Measurements from ENCODE around the gene TRDN. TPM values are rescaled to one million over a fixed set of nuclear protein-coding genes. Genes with fewer than 3 reads are reported as not detected.

The TRDN gene
- total and polyA plus RNA-seq, 3 experiments from 2014 or later: not detected

DNA sequence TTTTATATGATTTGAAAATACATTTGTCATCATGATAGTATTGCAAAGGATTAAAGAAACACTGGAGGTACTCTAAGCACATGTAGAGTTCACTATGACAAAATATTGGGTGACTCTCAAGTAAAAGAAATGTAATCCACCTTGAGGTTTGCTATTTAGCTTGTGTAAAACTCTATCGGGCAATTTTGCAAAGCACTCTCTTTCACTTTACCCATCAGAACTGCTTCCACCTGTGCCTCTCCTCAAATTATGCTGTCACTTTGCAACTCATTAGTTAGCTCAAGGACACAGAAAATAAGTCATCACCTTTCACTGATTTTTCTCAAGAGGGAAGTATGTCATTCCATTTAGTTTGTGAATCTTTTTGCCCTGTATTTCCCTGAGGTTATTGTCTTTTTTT, 14.0 kb downstream of the TRDN start:
- H3K27me3 ChIP-seq (ENCODE audit: insufficient read depth, low read length, poor library complexity, severe bottlenecking): no peaks in the 10 kb centered on the region
- no peak overlapping the region for H3K27ac ChIP-seq (ENCODE audit: low read depth, low read length)
- peaks cover 0 to 7% (median 2%) of the 10 kb centered on the region in 5 donors for H3K9me3 Mint-ChIP-seq

DNA sequence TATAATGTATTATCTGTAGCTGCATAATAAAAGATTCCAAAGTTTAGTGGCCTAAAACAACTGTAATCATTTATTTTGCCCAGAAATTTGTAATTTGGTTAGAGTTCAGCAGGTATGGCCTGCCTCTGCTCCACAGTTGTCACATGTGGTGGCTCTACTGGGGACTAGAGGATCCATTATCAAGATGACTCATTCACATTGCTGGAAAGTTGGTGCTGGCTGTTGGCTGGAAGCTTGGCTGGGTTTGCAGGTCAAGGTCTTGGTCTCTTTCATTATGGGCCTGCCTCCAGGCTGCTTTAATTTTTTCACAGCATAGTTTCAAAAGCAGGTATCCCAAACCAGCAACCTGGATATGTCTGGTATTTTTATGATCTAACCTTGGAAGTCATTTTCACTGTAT, 17.6 kb downstream of the TRDN start:
- no peak for DNase-seq
- Histone ChIP-seq H3K9me3 (ENCODE audit: low read length) (no peaks in the 10 kb centered on the region), H3K27me3 (ENCODE audit: insufficient read depth, low read length, poor library complexity, severe bottlenecking) (no peaks in the 10 kb centered on the region), H3K4me3 (ENCODE audit: low read length) (no peak overlapping the region), H3K27ac (ENCODE audit: low read depth, low read length) (no peak overlapping the region), H3K36me3 (ENCODE audit: insufficient read depth, low read length) (no peaks in the 10 kb centered on the region), H3K4me1 (ENCODE audit: insufficient read depth, low read length) (no peaks in the 10 kb centered on the region)
- POLR2A ChIA-PET: no interaction called here
- no peak overlapping the region for H3K27ac Mint-ChIP-seq
- peaks cover 0 to 14% (median 2%) of the 10 kb centered on the region in 5 donors for H3K9me3 Mint-ChIP-seq
- CTCF ChIA-PET: no interaction called here
- no peaks in the 10 kb centered on the region for H3K4me1 Mint-ChIP-seq
- H3K4me3 Mint-ChIP-seq: no peak overlapping the region
- no peaks in the 10 kb centered on the region for H3K36me3 Mint-ChIP-seq
- H3K27me3 Mint-ChIP-seq: peaks cover 0 to 1% of the 10 kb centered on the region in 2 donors

More for the DNA sequence above, 14.0 kb downstream of the TRDN start:
- H3K27me3 Mint-ChIP-seq: no peaks in the 10 kb centered on the region
- H3K27ac Mint-ChIP-seq: no peak overlapping the region
- ChIA-PET CTCF (no interaction called here), POLR2A (no interaction called here)
- Histone ChIP-seq H3K36me3 (ENCODE audit: insufficient read depth, low read length) (no peaks in the 10 kb centered on the region), H3K4me1 (ENCODE audit: insufficient read depth, low read length) (no peaks in the 10 kb centered on the region), H3K9me3 (ENCODE audit: low read length) (no peaks in the 10 kb centered on the region), H3K4me3 (ENCODE audit: low read length) (no peak overlapping the region)
- no peak overlapping the region for H3K4me3 Mint-ChIP-seq
- no peak for DNase-seq
- no peaks in the 10 kb centered on the region for H3K36me3 Mint-ChIP-seq
- H3K4me1 Mint-ChIP-seq: no peaks in the 10 kb centered on the region

DNA sequence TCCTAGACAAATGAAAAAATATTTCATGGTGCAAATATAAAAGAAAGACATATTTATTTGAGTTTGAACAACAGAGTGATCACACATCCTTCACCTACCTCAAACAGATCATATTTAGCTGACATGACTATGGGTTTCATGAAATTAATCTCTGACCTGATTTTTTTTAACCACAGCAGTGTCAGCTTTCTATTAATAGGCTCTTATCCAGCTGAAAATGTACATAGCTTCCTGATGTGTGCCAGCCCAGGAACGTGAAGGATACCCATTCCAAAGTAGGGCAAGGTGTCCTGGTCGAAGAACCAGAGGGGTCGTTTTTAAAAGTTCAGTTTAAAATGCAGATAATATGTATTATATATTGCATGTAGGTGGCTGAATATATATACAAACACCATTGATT, 19.8 kb downstream of the TRDN start:
- peaks cover 0 to 7% (median 2%) of the 10 kb centered on the region in 5 donors for H3K9me3 Mint-ChIP-seq
- ChIA-PET POLR2A (no interaction called here), CTCF (no interaction called here)
- Histone ChIP-seq H3K27me3 (ENCODE audit: insufficient read depth, low read length, poor library complexity, severe bottlenecking) (no peaks in the 10 kb centered on the region), H3K36me3 (ENCODE audit: insufficient read depth, low read length) (no peaks in the 10 kb centered on the region), H3K27ac (ENCODE audit: low read depth, low read length) (no peak overlapping the region), H3K4me3 (ENCODE audit: low read length) (no peak overlapping the region), H3K9me3 (ENCODE audit: low read length) (no peaks in the 10 kb centered on the region), H3K4me1 (ENCODE audit: insufficient read depth, low read length) (no peaks in the 10 kb centered on the region)
- H3K4me1 Mint-ChIP-seq: no peaks in the 10 kb centered on the region
- H3K27me3 Mint-ChIP-seq: peaks cover 0 to 1% of the 10 kb centered on the region in 2 donors
- H3K36me3 Mint-ChIP-seq: no peaks in the 10 kb centered on the region
- no peak overlapping the region for H3K27ac Mint-ChIP-seq
- DNase-seq: no peak
- H3K4me3 Mint-ChIP-seq: no peak overlapping the region

DNA sequence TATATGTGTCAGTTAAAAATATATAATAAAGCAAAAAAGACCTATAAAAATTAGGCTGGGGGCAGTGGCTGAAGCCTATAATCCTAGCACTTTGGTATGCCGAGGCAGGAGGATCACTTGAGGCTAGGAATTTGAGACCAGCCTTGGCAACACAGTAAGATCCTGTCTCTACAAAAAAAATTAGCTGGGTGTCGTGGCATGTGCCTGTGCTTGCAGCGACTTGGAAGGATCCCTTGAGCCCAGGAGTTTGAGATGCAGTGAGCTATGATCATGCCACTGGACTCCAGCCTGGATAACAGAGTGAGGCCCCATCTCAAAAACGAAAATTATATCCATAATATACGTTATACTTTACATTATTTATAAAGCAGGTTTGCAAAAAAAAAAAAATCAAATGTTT, 20.7 kb downstream of the TRDN start:
- H3K27ac ChIP-seq (ENCODE audit: low read depth, low read length): no peak overlapping the region
- ChIA-PET POLR2A (no interaction called here), CTCF (no interaction called here)
- Mint-ChIP-seq H3K27me3 (peaks cover 0 to 1% of the 10 kb centered on the region in 2 donors), H3K9me3 (peaks cover 0 to 7% (median 2%) of the 10 kb centered on the region in 5 donors), H3K36me3 (no peaks in the 10 kb centered on the region), H3K4me1 (no peaks in the 10 kb centered on the region), H3K27ac (no peak overlapping the region), H3K4me3 (no peak overlapping the region)
- H3K4me1 ChIP-seq (ENCODE audit: insufficient read depth, low read length): no peaks in the 10 kb centered on the region
- H3K9me3 ChIP-seq (ENCODE audit: low read length): no peaks in the 10 kb centered on the region
- H3K4me3 ChIP-seq (ENCODE audit: low read length): no peak overlapping the region
- H3K36me3 ChIP-seq (ENCODE audit: insufficient read depth, low read length): no peaks in the 10 kb centered on the region
- no peaks in the 10 kb centered on the region for H3K27me3 ChIP-seq (ENCODE audit: insufficient read depth, low read length, poor library complexity, severe bottlenecking)
- no peak for DNase-seq

DNA sequence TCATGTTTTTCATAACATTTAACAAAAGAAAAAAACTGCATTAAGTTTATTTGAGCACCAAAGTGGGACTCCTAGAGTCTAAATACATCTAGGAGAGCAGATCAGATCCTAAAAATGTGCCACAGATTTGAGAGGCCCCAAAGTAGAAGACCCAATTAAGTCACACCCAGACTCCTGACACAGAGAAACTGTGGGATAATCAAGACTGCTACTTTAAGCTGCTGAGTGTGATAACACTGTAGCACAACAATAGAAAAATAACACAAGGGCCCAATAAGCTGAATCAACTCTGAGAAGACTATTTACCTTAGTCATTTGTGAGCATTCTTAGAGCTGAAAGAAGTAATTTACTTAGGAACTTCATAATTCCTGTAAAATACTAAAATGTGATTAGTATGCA, 26.0 kb downstream of the TRDN start:
- H3K27ac ChIP-seq (ENCODE audit: low read depth, low read length): no peak overlapping the region
- no peaks in the 10 kb centered on the region for H3K36me3 Mint-ChIP-seq
- H3K4me3 Mint-ChIP-seq: no peak overlapping the region
- no peaks in the 10 kb centered on the region for H3K4me1 ChIP-seq (ENCODE audit: insufficient read depth, low read length)
- no peaks in the 10 kb centered on the region for H3K36me3 ChIP-seq (ENCODE audit: insufficient read depth, low read length)
- POLR2A ChIA-PET: no interaction called here
- H3K4me3 ChIP-seq (ENCODE audit: low read length): no peak overlapping the region
- no peak for DNase-seq
- H3K9me3 ChIP-seq (ENCODE audit: low read length): no peaks in the 10 kb centered on the region
- H3K4me1 Mint-ChIP-seq: no peaks in the 10 kb centered on the region
- H3K9me3 Mint-ChIP-seq: peaks cover 0 to 2% (median 0%) of the 10 kb centered on the region in 5 donors
- H3K27me3 Mint-ChIP-seq: no peaks in the 10 kb centered on the region
- CTCF ChIA-PET: no interaction called here
- no peak overlapping the region for H3K27ac Mint-ChIP-seq
- no peaks in the 10 kb centered on the region for H3K27me3 ChIP-seq (ENCODE audit: insufficient read depth, low read length, poor library complexity, severe bottlenecking)

DNA sequence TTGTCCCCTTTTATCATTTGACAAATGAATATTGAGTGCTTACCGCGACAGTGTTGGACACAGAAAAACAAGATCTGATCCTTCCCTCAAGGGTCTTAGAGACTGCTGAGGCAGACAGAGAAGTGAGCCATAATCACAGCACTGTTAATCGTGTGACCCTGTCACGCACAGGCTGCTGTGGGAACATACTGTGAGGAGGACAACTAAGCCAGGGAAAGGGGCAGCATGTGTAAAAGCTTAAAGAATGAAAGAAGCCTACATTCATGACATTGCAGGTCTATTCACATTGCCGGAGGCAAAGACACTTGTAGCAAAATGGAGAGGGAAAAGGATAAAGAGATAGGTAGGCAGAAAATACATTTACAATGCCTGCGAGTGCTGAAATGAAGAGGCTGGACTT, 32.7 kb downstream of the TRDN start:
- DNase-seq: no peak
- Mint-ChIP-seq H3K4me1 (no peaks in the 10 kb centered on the region), H3K27me3 (no peaks in the 10 kb centered on the region), H3K27ac (no peak overlapping the region), H3K36me3 (no peaks in the 10 kb centered on the region), H3K9me3 (peaks cover 0 to 6% (median 0%) of the 10 kb centered on the region in 5 donors), H3K4me3 (no peak overlapping the region)
- no peaks in the 10 kb centered on the region for H3K27me3 ChIP-seq (ENCODE audit: insufficient read depth, low read length, poor library complexity, severe bottlenecking)
- no peaks in the 10 kb centered on the region for H3K4me1 ChIP-seq (ENCODE audit: insufficient read depth, low read length)
- no peak overlapping the region for H3K4me3 ChIP-seq (ENCODE audit: low read length)
- ChIA-PET POLR2A (no interaction called here), CTCF (no interaction called here)
- H3K36me3 ChIP-seq (ENCODE audit: insufficient read depth, low read length): no peaks in the 10 kb centered on the region
- no peaks in the 10 kb centered on the region for H3K9me3 ChIP-seq (ENCODE audit: low read length)
- no peak overlapping the region for H3K27ac ChIP-seq (ENCODE audit: low read depth, low read length)

DNA sequence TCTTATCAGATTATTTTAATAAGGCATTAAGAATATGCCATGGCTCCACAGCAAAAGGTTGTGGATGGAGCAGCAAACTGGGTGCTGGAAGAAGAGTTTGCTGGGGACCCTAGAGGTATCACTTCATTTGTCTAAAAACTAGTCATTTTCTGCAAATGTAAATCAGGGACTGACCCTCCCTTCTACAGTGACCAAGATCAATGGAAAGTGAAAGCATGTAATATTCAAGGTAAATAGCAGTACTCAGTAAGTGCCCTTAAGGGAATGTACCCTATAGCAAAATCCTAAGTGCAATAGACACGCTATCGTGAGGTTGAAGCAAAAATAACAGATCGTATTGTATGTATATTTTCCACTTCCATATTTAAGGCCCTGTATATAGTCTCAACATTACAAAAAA, 38.7 kb downstream of the TRDN start:
- peaks cover 0 to 7% (median 3%) of the 10 kb centered on the region in 5 donors for H3K9me3 Mint-ChIP-seq
- no peaks in the 10 kb centered on the region for H3K9me3 ChIP-seq (ENCODE audit: low read length)
- no peaks in the 10 kb centered on the region for H3K4me1 Mint-ChIP-seq
- no peak overlapping the region for H3K27ac Mint-ChIP-seq
- no peak overlapping the region for H3K27ac ChIP-seq (ENCODE audit: low read depth, low read length)
- CTCF ChIA-PET: no interaction called here
- no peaks in the 10 kb centered on the region for H3K4me1 ChIP-seq (ENCODE audit: insufficient read depth, low read length)
- H3K27me3 ChIP-seq (ENCODE audit: insufficient read depth, low read length, poor library complexity, severe bottlenecking): no peaks in the 10 kb centered on the region
- DNase-seq: no peak
- H3K36me3 ChIP-seq (ENCODE audit: insufficient read depth, low read length): no peaks in the 10 kb centered on the region
- POLR2A ChIA-PET: no interaction called here
- H3K36me3 Mint-ChIP-seq: no peaks in the 10 kb centered on the region
- H3K4me3 Mint-ChIP-seq: no peak overlapping the region
- no peak overlapping the region for H3K4me3 ChIP-seq (ENCODE audit: low read length)
- no peaks in the 10 kb centered on the region for H3K27me3 Mint-ChIP-seq

DNA sequence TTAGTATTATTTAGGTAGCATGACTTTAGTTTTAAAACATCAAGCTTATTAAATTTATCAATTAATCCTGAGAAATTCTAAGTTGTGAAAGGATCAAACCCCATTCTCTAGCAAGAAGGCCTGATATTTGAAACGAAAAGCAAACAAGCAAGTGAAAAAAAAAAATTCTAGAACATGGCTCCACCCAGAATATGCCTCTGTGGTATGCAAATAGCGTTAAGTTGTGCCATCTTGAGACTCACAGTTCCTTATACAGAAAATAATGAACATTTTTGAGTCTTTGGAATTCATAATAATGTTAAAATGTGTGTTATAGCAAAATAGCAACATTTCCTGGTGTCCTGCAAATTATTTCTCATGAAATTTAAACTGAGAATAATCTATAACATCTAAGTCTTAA, 42.0 kb downstream of the TRDN start:
- ChIA-PET CTCF (no interaction called here), POLR2A (no interaction called here)
- Mint-ChIP-seq H3K27me3 (no peaks in the 10 kb centered on the region), H3K4me3 (no peak overlapping the region), H3K4me1 (no peaks in the 10 kb centered on the region), H3K9me3 (peaks cover 0 to 7% (median 0%) of the 10 kb centered on the region in 5 donors), H3K36me3 (no peaks in the 10 kb centered on the region), H3K27ac (no peak overlapping the region)
- H3K4me3 ChIP-seq (ENCODE audit: low read length): no peak overlapping the region
- DNase-seq: no peak
- no peaks in the 10 kb centered on the region for H3K27me3 ChIP-seq (ENCODE audit: insufficient read depth, low read length, poor library complexity, severe bottlenecking)
- no peaks in the 10 kb centered on the region for H3K4me1 ChIP-seq (ENCODE audit: insufficient read depth, low read length)
- H3K9me3 ChIP-seq (ENCODE audit: low read length): no peaks in the 10 kb centered on the region
- H3K36me3 ChIP-seq (ENCODE audit: insufficient read depth, low read length): no peaks in the 10 kb centered on the region
- H3K27ac ChIP-seq (ENCODE audit: low read depth, low read length): no peak overlapping the region

DNA sequence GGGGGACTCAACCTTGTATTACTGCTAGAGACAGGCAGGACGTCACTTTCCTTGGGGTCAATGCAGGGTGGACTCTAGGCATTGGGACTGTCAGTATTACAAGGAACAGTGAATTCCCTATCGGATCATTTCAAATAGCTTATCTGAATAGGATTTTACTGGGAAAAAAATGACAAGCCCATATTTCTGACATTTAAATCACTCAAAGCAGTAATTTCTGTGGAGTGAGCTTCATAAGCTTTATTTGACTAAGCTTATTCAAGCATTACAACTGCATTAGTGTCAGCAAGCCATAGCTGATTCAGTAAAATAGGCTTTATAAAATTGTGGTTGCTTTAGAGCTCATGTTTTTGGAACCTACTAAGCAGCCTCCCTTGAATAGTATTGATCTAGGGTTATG, 44.3 kb downstream of the TRDN start:
- Histone ChIP-seq H3K9me3 (ENCODE audit: low read length) (no peaks in the 10 kb centered on the region), H3K4me3 (ENCODE audit: low read length) (no peak overlapping the region), H3K27me3 (ENCODE audit: insufficient read depth, low read length, poor library complexity, severe bottlenecking) (no peaks in the 10 kb centered on the region), H3K36me3 (ENCODE audit: insufficient read depth, low read length) (no peaks in the 10 kb centered on the region), H3K4me1 (ENCODE audit: insufficient read depth, low read length) (no peaks in the 10 kb centered on the region), H3K27ac (ENCODE audit: low read depth, low read length) (no peak overlapping the region)
- Mint-ChIP-seq H3K9me3 (peaks cover 0 to 8% (median 0%) of the 10 kb centered on the region in 5 donors), H3K4me3 (no peak overlapping the region), H3K4me1 (no peaks in the 10 kb centered on the region), H3K36me3 (no peaks in the 10 kb centered on the region), H3K27ac (no peak overlapping the region), H3K27me3 (no peaks in the 10 kb centered on the region)
- POLR2A ChIA-PET: no interaction called here
- CTCF ChIA-PET: no interaction called here
- DNase-seq: no peak

Data from CD8-positive, alpha-beta memory T cell (primary cell).